Glomerular endothelial cell (primary cell): ENCODE results near the gene CHN2. TPM values are rescaled to one million over a fixed set of nuclear protein-coding genes. Genes with fewer than 3 reads are reported as not detected.
A peak's percentile ranks its signal among the peaks of the same experiment; 100 is the strongest.

Experiments used
- DNase-seq: peaks from one replicate; pipeline ENCODE4 v3.0.0-alpha.2; 2011; ENCODE audit warnings: low read depth, low spot score; ENCODE audit errors: extremely low read depth
- total RNA-seq: library from RNA; depleted of rRNA; stranded (reverse); fragments of >200 nt; gene quantifications from 2 replicates; pipeline ENCODE4 v1.2.3, GENCODE V29; 2015

Gene CHN2
- total RNA-seq, 1 donor from 2014 or later = 6.9 TPM

GRCh38 chr7:29381206-29382094 is 186.9 kb downstream of the CHN2 start:
- no peak for DNase-seq

DNA sequence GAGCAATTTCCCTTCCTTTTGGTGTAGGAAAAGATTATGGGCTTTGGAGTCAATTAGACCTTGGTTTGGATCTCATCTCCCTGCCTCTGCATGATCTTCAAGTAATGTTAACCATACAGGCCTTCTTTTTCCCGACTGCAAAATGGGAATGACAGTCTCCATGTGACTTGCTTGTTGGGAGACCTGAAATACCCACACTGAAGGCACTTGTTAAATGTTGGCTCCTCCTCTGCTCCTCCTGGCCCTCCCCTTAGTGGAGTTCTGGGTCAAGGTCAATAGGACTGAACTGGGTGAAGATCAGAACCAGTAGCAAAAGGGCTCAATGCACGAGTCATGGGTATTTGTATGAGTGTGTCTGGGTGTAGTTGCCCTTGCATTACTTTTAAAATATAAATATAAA is 189.7 kb downstream of the CHN2 start:
- DNase-seq = no peak

DNA sequence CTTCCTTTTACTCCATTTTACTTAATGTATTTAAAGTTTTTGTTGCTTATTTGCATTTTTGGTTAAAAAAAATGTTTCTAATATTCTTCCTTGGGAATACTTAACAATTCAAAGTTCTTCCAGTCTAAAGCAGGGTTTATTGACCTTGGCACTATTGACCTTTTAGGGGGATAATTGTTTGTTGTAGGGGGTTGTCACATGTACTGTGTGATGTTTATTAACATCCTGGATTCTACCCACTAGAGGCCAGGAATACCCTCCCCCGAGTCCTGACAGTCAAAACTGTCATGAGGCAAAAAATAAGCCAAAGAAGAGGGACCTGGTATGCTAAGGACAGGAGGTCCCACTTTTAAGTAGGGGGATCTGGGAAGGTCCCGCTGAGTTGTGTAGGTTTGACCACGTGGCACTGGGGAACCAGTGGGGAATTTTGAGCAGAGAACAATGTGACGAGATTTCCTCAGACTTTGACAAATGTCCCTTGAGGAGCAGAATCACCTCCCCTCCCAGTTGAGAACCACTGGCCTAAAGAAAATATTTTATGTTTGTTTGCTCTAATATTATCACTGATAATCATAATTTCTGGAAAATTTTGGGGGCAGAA is 190.7 kb downstream of the CHN2 start:
- DNase-seq = no peak

- no peak for DNase-seq
These were observed 191.7 kb downstream of the CHN2 start for GRCh38 chr7:29386196-29386765.

DNA sequence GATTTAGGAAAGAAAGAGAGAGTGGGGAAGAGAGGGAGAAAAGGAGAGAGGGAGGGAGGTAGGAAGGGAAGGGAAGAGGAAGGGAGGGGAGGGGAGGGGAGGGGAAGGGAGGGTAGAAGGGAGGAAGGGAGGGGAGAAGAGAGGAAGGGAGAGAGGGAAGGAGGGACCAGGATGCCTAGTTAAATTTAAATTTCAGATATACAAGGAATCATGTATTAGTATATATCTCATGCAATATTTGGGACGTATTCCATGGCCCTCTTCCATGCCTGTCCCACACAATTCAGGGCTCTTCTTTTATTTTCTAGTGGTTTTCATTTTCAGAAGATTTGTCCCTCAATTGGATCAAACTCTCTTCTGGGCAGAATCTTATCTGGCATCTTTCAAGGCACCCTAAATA is 196.7 kb downstream of the CHN2 start:
- no peak for DNase-seq

DNA sequence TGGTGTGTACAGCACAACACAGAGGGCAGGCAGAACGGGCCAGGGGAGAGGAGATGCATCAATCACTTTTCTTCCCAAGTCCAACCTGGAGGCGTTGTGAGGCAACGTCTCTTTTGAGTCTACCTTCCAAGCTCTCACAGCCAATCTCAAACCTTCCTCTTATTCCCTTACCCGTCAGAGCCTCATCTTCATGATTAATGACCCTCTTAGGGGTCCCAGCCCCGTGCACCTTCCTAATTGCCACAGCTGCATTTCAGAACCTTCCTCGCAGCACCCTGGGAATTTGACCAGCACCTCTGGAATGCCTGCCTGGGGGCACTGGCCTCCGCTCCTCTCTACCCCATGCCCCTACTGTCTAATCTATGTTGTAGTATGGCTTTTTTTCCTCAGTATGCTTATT is 199.7 kb downstream of the CHN2 start:
- DNase-seq = no peak

GRCh38 chr7:29396563-29396962 is 202.0 kb downstream of the CHN2 start:
- no peak for DNase-seq

- DNase-seq = no peak
These were observed 202.8 kb downstream of the CHN2 start for GRCh38 chr7:29397398-29397797.

GRCh38 chr7:29398011-29398410 is 203.4 kb downstream of the CHN2 start:
- no peak for DNase-seq

DNA sequence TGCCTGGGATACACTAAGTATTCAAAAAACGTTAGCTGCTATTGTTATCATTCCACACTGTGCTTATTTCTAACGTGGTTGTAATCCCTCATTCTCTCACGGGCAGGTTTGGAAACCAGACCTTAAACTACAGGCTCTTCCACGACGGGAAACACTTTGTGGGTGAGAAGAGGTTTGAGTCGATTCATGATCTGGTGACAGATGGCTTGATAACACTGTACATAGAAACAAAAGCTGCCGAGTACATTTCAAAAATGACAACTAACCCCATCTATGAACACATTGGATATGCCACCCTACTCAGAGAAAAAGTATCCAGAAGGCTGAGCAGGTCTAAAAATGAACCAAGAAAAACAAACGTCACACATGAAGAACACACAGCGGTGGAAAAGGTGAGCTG is 205.9 kb downstream of the CHN2 start:
- no peak for DNase-seq

DNA sequence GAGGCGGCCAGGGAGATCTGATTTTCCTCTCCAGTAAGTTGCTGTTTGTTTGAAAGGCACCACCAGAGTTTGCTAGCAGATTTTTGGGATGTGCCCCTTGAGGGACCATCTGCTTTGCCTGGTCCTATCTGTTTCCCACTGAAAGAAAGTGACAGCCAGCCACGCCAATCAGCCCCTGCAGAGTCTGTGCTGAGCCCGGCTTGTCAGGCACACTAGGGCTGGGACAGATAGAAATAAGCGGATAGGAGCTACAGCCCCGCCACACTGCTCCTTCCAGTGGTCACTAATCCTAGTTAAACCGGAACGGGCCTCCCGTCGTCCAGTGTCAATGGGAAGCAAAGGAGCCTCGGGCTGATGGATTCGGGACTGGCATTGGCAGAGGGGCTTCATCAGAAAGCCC is 207.2 kb downstream of the CHN2 start:
- DNase-seq = no peak

GRCh38 chr7:29405891-29406290 is 211.3 kb downstream of the CHN2 start:
- DNase-seq = no peak

DNA sequence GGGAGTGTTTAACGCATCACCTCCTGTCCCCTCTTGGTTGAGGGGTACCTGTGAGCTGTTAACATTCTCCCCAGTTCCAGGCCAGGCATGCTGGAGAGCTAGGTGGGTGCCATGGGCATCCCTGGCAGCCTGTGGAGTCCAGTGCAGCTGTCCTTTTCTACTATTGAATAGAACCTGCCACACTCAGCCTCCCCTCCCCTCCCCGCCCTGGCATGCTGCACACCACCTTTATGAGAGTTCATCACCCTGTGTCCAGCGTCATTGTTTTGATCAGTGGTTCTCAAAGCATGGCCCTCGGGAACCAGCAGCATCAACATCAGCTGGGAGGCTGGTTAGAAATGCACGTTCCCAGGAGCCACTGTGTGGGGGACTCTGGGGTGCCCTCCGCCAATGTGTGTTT is 211.8 kb downstream of the CHN2 start:
- no peak for DNase-seq

DNA sequence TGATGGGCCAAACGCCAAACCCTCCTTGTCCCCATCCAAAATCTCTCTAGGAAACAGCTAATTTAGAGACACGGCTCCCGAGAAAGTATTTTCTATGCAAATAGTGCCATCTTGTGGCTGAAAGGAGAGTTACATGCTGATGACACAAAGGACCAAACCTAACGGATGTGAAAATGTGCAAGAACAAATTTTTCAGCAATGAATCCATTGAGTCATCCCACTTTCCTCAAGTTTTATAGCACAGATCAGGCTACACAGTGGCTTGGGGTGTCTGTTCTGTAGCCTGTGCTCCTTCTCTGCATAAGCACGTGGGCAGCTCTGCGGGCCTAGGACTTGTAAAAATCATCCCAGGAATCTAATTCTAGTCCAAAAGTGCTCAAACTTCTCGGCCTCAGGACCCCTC is 214.3 kb downstream of the CHN2 start:
- DNase-seq = peak; percentile 39

DNA sequence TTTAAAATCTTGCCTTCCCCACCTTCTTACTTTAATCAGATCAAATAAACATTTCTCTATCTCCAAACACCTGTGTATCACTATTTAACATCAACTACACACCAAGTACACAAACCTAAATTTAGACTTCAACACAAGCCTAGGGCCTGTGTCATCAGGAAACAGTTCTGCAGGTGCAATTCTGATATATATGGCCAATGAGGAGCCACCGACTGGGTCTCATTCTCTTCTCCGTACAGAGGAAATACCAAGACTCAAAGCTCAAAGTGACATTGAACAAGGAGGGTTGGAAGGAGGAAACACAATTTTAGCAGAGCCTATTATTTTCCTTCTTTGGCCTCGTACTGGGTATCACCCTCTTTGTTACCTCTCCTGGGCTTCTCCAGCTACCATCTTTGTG is 216.4 kb downstream of the CHN2 start:
- no peak for DNase-seq

DNA sequence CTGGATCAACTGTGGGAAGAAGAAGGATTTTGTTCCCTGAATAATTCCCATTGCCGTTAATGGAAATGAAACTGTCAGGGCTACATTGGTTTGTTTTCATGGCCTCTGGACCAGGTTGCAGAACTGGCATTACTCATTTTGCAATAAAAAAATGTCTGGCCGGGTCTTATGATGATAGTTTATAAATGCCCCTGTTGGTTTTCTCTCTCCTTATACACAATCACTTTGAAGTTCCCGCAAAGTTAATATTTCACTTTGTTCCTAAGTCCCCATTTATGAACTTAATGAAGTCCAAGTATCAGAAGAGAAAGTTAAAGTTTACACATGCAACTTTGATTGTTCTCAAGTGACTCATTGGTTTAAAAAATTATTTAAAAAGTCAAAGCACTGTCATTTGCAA is 218.3 kb downstream of the CHN2 start:
- no peak for DNase-seq

GRCh38 chr7:29413626-29414136 is 219.1 kb downstream of the CHN2 start:
- DNase-seq = no peak

DNA sequence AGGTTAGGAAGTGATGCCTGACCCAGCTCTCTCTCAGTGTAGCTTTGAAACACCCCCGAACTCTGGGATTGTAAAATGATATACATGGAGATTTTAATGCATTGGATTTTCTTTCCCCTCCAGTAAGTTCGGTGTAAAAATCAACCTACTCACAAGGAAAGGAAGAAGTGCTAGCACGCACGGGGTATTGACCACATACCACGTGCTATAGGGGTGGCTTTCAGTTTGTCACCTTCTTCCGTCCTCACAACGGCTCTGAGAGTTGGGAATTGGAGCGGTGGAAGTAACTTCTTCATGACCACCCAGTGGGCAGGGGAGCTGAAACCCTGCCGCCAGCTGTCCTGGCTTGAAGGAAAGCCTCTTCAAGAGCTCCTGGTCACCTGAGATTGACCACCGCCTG is 219.6 kb downstream of the CHN2 start:
- no peak for DNase-seq

DNA sequence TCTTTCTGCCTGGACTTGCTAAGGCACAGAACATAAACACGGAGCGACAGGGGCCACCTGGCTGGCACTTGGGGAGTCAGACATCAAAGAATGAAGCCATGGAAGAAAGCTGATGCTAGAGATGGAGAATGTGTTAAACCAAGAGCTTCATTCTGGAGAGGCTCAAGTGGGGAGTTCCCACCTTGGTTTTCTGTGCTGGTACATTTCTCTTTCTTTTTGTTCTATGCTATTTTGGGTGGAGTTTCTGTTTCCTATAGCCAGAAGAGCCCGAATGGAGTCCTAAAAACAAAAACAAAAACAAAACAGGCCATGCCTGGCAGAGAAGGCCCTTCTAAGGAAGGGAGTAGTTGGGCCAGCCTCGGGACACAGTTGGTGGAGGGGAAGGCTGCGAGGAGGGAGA is 220.6 kb downstream of the CHN2 start:
- no peak for DNase-seq

- DNase-seq = no peak
These were observed 221.8 kb downstream of the CHN2 start for GRCh38 chr7:29416276-29416937.

DNA sequence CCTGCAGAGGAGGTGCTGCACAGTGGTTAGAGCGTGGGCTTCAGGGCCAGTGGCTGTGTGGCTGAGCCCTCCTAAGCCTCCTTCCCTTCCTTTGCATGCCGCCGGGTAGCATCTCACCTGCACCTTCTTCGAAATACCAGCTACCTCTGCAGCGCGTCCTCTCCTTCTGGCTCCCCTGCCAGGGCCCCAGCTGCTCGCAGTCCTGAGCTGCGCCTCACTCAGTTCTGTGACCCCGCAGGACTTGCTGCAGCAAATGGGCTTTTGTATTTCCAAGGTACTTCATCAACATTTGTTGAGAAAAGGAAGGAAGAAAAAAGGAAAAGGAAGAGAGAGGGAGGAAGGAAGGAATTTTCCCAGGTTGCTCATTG is 222.3 kb downstream of the CHN2 start:
- DNase-seq = no peak
